Measurements from ENCODE around the gene MPRIP.
"Not testable (repeated sequence)": the region's sequence is repeated elsewhere in the genome, so short reads cannot be mapped to it uniquely, and the experiment has no call there.

Gene MPRIP

DNA sequence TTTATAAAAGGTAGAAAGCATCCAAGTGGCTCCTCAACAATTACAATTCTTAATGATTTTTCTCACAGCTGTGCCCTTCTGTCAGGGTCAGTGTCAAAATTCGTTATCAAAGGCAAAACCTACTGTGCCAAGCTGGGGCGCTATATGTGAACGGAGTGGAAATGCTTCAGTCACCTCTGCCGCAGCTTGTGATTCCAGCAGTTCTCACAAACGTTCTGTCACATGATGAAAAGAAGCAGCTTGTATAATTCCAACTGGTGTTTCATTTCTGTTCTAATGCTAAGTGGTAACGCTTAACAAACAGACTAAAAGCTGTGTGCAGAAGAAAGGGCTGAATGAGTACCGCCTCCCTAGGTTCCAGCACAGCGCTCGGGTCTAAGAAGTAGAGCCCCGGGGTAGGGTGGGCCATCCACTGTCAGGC lies 149.7 kb downstream of the MPRIP start:
- no peak for DNase-seq

DNA sequence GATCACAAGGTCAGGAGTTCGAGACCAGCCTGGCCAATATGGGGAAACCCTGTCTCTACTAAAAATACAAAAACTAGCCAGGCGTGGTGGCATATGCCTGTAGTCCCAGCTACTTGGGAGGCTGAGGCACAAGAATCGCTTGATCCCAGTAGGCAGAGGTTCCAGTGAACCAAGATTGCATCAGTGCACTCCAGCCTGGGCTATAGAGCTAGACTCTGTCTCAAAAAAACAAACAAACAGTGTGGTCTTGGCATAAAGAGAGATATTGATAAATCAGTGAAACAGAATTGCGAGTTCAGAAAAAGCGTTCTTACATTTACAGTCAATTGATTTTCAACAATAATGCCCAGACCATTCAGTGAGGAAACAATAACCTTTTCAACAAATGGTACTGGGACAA lies 153.2 kb downstream of the MPRIP start:
- DNase-seq = not testable (repeated sequence)

DNA sequence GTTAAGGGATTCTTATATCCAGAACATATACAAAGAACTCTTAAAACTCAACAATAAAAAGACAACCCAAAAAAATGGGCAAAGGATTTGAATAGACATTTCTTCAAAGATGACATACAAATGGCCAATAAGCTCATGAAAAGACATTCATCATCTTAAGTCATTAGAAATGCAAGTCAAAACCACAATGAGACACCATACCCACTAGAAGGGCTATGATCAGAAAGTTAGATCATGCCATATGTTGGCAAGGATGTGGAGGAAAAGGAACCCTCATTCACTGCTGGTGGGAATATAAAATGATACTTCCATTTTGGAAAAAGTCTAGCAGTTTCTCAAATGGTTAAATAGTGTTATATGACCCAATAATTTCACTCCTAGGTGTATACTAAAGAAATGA lies 154.5 kb downstream of the MPRIP start:
- DNase-seq = no peak

DNA sequence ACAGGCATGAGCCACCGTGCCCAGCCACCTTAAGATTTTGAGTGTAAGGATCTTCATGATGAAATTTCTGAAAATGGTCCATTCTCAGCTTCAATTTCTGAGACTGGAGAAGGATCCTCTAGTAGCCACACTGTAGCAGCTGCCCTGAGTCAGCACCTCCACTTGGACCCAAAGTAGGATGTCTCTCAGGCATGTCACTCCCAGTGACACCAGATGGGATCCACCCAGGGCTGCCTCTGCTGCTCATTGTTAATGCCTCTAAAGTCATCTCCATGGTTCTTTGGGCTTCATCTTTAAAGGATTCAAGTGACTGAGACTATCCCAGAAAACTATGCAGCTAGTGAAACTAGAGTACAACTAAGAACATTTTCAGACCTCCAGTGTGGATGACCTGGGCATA lies 156.0 kb downstream of the MPRIP start:
- DNase-seq = no peak

GRCh38 chr17:17200311-17200710 lies 158.1 kb downstream of the MPRIP start:
- DNase-seq = no peak

DNA sequence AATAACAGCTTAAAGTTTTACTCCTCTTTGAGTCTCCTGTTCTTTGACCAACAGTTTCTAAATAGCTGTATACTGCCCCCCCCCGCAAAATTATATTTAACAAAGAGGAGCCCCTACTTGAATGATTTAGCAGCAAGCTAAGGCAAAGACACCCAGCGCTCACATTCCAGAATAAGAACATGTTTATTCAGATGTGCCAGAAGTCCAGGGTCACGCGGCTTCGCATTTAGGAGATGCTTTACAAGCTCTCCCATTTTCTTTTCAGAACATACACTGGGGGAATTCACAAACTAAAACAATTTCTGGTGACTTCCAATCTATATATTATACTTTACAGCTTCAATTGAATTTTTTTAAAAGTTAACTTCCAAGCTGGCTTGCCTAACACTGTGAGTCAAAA lies 158.6 kb downstream of the MPRIP start:
- no peak for DNase-seq

- DNase-seq = no peak
These were observed 159.0 kb downstream of the MPRIP start for GRCh38 chr17:17201271-17201670.

DNA sequence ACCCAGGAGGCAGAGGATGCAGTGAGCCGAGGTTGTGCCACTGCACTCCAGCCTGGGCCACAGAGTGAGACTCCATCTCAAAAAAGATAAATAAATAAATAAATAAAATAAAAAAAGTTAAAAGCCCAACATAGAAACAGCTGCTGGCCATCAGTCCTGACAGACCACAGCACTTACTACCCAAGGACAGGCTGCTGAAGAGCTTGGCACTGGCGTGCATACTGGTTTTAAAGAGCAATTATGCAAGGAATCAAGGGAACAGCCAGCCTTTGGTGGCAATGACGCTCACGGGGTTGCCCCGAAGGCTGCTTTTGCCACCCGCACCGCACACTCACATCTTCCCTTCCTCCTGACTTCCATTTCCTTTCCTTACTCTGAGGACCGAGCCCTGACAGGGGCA lies 159.7 kb downstream of the MPRIP start:
- DNase-seq = no peak

DNA sequence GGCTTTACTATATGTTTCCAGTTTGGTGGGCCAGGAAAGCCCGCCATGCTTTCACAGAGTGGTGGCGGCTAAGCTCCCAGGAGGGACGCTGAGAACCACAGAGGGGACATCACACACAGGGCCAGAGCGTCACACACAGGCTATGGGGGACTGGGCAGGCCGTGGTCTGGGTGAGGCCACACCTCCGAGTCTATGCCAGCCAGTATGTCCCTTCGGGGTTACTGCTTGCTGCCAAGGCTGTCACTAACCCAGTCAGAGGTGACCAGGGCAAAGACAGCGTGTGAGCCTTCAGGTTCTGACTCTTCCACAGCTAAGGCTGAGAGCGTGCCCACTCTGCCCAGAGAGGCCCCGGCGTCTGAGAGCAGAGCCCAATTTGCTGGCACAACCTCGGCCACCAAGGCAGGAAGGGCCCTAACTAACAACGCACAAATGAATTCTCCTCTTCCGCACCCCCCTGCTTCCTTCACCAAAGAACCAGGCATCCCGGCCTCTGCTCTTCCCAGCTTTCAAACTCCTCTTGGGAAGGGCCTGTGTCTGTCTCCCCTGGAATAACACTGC lies 161.0 kb downstream of the MPRIP start:
- DNase-seq = no peak

DNA sequence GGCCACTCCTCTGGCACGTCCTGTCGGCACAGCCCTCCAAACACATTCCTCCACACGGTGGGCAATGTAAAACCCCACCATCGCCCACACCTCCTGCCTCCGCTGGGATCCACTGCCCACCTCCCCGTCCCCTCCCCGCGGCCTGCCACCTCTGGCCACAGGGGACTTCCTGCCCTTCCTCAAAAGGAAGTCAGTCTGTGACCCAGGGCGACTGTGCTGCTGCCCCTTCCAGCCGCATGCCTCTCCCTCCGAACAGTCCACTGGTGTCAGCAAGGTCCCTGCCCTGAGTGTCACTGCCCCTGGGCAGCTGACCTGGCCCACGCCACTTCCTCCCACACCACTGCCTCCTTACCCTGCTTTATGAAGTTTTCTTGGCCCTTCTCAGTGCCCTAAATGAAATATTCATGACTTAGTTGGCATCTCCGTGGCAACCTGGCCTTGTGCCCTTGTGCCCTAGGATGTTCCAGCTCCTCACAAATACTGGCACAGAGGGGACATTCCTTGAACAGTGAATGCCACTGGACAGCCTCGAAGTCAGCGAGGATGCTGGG lies 161.9 kb downstream of the MPRIP start:
- peak; percentile 35 to 46 for DNase-seq

DNA sequence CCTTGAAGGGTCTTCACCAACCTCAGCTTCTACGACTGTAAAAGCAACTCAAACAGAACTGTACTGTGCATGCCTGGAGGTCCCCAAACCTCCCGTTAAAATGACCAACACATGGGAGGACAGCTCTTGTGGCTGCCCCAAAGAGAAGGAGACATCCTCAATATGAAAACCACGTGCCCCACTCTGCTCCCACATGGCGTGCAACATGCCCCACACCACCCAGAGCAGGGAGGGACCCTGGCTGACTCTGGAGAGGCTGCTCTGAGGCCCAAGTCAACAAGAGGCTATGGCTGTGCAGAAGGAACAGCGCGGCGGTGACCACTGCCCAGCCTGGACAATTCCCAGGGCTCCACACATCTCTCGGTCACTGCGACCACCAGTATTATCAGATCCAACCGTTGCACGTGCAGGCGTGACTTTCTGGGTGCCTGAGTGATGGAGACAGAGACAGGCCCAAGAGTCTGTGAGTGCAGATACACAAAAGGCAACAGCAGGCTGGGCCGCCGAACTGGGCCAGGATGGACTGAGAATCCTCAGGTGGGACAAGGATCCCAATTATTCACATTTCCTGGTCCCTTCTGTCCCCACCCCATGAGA lies 162.5 kb downstream of the MPRIP start:
- DNase-seq = no peak

- DNase-seq = no peak
These were observed 163.3 kb downstream of the MPRIP start for GRCh38 chr17:17205368-17206123.

- DNase-seq = peak in 1 of 2 donors; percentile 45
These were observed 164.1 kb downstream of the MPRIP start, which contains the start of gene PLD6 for GRCh38 chr17:17206124-17206912. Gene PLD6, minus strand, starts transcription at chr17:17206333. Its CDS starts 47 bp downstream, at chr17:17206286.

GRCh38 chr17:17206913-17207335 lies 164.7 kb downstream of the MPRIP start:
- no peak for DNase-seq

- DNase-seq = no peak
These were observed 165.7 kb downstream of the MPRIP start for GRCh38 chr17:17207998-17208397.

- no peak for DNase-seq
These were observed 171.5 kb downstream of the MPRIP start for GRCh38 chr17:17213775-17214174.

DNA sequence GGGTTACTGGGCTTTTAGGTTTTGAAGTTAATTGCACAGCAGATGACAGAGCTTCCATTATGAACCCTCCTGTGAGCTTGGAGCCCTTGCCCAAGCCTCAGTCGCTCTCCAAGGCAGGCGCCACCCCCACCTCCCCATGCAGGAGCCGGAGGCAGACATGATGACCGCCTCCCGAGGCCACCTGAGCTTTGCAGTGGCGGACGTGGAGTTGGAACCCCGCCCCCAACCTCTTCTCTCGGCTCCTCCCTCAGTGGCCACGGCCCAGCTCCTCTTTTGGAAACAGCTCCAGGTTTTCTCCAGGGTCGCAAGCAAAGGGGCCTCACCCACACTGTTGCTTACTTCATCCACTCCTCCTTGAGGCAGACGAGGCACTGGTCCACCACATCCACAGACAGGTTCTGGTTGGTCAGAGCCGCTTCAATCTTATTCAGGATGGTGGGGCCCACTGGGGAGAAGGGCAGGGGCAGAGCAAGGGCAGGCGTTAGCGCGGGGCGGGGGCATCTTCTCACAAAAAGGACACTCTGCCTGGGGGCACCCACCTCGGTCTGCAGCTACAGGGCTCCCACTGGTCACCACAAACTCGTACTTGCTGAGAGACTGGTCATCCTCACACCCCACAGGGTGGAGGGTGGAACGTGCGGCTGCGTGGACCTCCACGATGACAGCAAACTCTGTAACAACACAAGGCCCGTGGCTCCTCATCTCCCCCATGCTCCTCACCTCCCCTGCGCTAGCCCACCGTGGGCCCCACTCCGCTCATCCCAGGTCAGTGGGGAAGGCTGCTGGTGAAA lies 172.6 kb downstream of the MPRIP start:
- no peak for DNase-seq

DNA sequence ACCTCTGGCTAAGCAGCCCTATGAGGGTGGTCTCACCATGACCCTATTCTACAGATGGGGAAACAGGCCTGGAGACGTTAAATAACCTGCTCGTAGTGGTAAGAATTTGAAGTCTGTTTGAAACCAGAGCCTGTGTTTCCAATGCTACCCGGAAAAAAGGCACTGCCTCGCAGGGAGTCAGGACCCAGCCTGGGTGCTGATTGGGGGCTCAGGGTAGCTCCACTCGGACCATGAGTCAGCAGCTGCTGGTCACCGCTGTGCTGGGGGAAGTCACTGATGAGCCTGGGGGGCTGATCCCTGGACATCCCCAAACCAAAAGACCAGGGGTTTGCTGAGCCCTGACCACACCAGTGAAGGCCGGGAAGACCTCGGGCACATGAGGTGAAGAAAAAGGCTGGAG lies 173.3 kb downstream of the MPRIP start:
- no peak for DNase-seq

DNA sequence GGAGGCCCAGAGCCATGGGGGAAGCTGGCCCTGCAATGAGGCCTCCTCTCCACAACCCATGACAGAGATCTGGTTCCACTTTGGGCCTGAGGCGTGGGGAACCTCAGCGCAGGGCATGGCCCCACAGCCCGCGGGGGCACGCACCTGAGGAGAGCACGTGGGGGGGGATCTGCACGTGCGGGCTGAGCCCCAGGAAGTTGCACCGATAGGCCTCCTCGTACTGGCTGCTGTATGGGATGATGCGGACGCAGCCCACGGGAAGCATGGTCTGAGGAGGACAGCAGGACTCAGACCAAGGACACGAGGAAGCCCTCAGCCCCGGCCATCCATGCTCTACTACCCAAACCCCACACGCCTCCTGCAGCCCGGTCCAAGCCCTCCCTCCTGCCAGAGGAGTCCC lies 174.0 kb downstream of the MPRIP start:
- no peak for DNase-seq

GRCh38 chr17:17216776-17217175 lies 174.5 kb downstream of the MPRIP start:
- no peak for DNase-seq

DNA sequence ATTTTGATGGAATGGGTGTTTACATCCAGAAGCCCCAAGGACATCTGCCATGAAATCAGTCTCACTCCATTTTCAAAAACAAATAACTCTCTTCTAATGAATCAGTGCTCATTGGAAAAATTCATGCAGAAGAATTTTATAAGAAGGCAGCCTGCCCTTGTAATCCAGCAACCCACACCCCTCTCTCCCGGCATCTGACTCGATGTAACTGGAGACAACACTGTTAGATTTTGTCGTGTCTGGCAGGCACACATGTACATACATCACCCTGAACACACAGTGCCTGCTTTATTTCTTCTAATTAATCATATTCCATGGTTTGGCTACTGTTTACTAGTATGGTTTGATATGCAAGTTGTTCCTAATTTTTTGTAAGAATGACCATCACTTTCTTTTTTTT lies 175.7 kb downstream of the MPRIP start:
- no peak for DNase-seq

DNA sequence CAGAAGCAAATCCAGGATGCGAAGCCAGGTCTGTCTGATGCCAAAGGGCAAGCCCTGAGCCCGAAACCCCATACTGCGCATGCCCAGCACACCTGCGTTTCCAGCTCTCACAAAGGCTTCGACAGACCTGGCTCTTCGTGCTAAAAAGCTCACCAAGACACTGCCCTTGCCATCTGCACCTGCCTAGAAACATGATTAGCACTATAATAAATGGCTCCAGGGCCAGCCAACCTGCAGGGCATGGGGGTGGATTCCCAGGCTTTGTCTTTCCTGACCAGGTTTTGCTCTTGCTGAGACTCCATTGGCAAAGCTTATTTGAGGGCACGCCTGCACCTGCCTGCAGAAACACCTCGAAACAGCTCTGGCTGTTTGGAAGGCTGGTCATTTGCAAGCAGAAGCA lies 178.3 kb downstream of the MPRIP start:
- DNase-seq = no peak
